IMR-90 (cell line): Measurements from ENCODE around the gene STX16. TPM values are rescaled to one million over a fixed set of nuclear protein-coding genes. Genes with fewer than 3 reads are reported as not detected.

Experiments
- ATAC-seq: fragments of 200-7000 bp; cut with Tn5 transposase; 2 replicates; pipeline ENCODE4 v1.9.1; 2020; ENCODE audit warnings: low read depth, mild to moderate bottlenecking, moderate library complexity
- BruUV-seq: library from RNA; stranded (reverse); fragments of 400-500 nt; replicated peaks from 2 replicates; lab custom pipeline; 2021; lab: Mats Ljungman, UMichigan
- CTCF ChIA-PET: fragments of 300-600 bp; formaldehyde crosslinking; extraction: SDS; loops from one replicate; lab custom pipeline; 2021; ENCODE audit warnings: antibody characterized with exemption; lab: Yijun Ruan, JAX
- POLR2A ChIA-PET: fragments of 300-600 bp; sonication (Branson Sonifier 250); formaldehyde crosslinking; loops from one replicate; lab custom pipeline; 2022; ENCODE audit warnings: antibody characterized with exemption; ENCODE audit not compliant: unreplicated experiment; lab: Charles Lee
- DNase-seq: peaks from one replicate; pipeline ENCODE4 v3.0.0; 2013
- H2AFZ ChIP-seq: replicated peaks from 2 replicates; pipeline ENCODE3; 2013; ENCODE audit warnings: low read length, mild to moderate bottlenecking; ENCODE audit not compliant: poor library complexity
- H2AK5ac ChIP-seq: 2 replicates; pipeline ENCODE4 v1.6.1; 2013; ENCODE audit warnings: low read depth, low read length, inconsistent platforms
- H2AK9ac ChIP-seq: replicated peaks from 2 replicates; pipeline ENCODE3; 2013; ENCODE audit warnings: mild to moderate bottlenecking, low read depth, low read length, moderate library complexity; ENCODE audit not compliant: poor library complexity
- H2BK120ac ChIP-seq: 2 replicates; pipeline ENCODE4 v1.6.1; 2013; ENCODE audit warnings: low read depth, low read length, inconsistent platforms
- H2BK15ac ChIP-seq: 3 replicates; pipeline ENCODE4 v1.6.1; 2013; ENCODE audit warnings: low read depth, low read length, inconsistent platforms
- H2BK20ac ChIP-seq: 2 replicates; pipeline ENCODE4 v1.6.1; 2013; ENCODE audit warnings: low read depth, mild to moderate bottlenecking, inconsistent platforms, low read length, moderate library complexity
- H2BK5ac ChIP-seq: 2 replicates; pipeline ENCODE4 v1.6.1; 2013; ENCODE audit warnings: mild to moderate bottlenecking, low read depth, low read length, inconsistent platforms; ENCODE audit not compliant: poor library complexity, severe bottlenecking
- H3K14ac ChIP-seq: replicated peaks from 2 replicates; pipeline ENCODE4 v1.6.1; 2013; ENCODE audit warnings: low read depth, low read length, inconsistent platforms
- H3K18ac ChIP-seq: 2 replicates; pipeline ENCODE4 v1.6.1; 2013; ENCODE audit warnings: low read depth, low read length, control low read depth
- H3K23ac ChIP-seq: 2 replicates; pipeline ENCODE4 v1.6.1; 2013; ENCODE audit warnings: low read depth, low read length, inconsistent platforms
- H3K27ac ChIP-seq: 2 replicates; pipeline ENCODE4 v1.5.1; 2013; ENCODE audit warnings: mild to moderate bottlenecking, control low read depth, low read length; ENCODE audit not compliant: insufficient read depth
- H3K27me3 ChIP-seq: 2 replicates; pipeline ENCODE4 v1.6.1; 2013; ENCODE audit warnings: low read length; ENCODE audit not compliant: control insufficient read depth, insufficient read depth
- H3K36me3 ChIP-seq: 2 replicates; pipeline ENCODE4 v1.6.1; 2013; ENCODE audit warnings: low read length, mixed read lengths; ENCODE audit not compliant: control insufficient read depth, insufficient read depth
- H3K4ac ChIP-seq: 2 replicates; pipeline ENCODE4 v1.6.1; 2013; ENCODE audit warnings: low read depth, low read length, inconsistent platforms
- H3K4me1 ChIP-seq: 2 replicates; pipeline ENCODE4 v1.6.1; 2013; ENCODE audit warnings: low read length, mixed read lengths; ENCODE audit not compliant: control insufficient read depth, insufficient read depth
- H3K4me2 ChIP-seq: 2 replicates; pipeline ENCODE4 v1.6.1; 2013; ENCODE audit warnings: low read depth, mild to moderate bottlenecking, control low read depth, low read length, moderate library complexity
- H3K4me3 ChIP-seq: 2 replicates; pipeline ENCODE4 v1.5.1; 2013; ENCODE audit warnings: low read depth, mild to moderate bottlenecking, control low read depth, low read length, moderate library complexity; ENCODE audit not compliant: insufficient read depth
- H3K56ac ChIP-seq: 2 replicates; pipeline ENCODE4 v1.6.1; 2013; ENCODE audit warnings: low read length, inconsistent platforms; ENCODE audit not compliant: insufficient read depth; ENCODE audit errors: extremely low read depth
- H3K79me1 ChIP-seq, 2 experiments: 2 replicates each; pipeline ENCODE4 v1.6.1; 2013; ENCODE audit warnings: low read length in 2 of 2, inconsistent platforms in 1 of 2, low read depth in 1 of 2
- H3K9ac ChIP-seq: 2 replicates; pipeline ENCODE4 v1.6.1; 2013; ENCODE audit warnings: low read depth, low read length, control low read depth
- H3K9me1 ChIP-seq: 2 replicates; pipeline ENCODE4 v1.6.1; 2013; ENCODE audit warnings: low read length, inconsistent platforms; ENCODE audit not compliant: insufficient read depth
- H3K9me3 ChIP-seq: 2 replicates; pipeline ENCODE4 v1.6.1; 2013; ENCODE audit warnings: low read length; ENCODE audit not compliant: control insufficient read depth, insufficient read depth
- H4K20me1 ChIP-seq: 2 replicates; pipeline ENCODE4 v1.6.1; 2013; ENCODE audit warnings: low read length, inconsistent platforms; ENCODE audit not compliant: insufficient read depth
- H4K5ac ChIP-seq: 2 replicates; pipeline ENCODE4 v1.6.1; 2013; ENCODE audit warnings: mild to moderate bottlenecking, low read depth, low read length, control low read depth
- H4K8ac ChIP-seq, 2 experiments: 2 replicates each; pipeline ENCODE4 v1.6.1; 2013; ENCODE audit warnings: low read depth in 2 of 2, low read length in 2 of 2, control low read depth in 1 of 2, inconsistent platforms in 1 of 2
- H4K91ac ChIP-seq: 2 replicates; pipeline ENCODE4 v1.6.1; 2013; ENCODE audit warnings: low read depth, low read length, inconsistent platforms; ENCODE audit not compliant: insufficient read depth
- CEBPB ChIP-seq: IDR thresholded peaks from 2 replicates; pipeline ENCODE4 v1.6.1; 2012; ENCODE audit warnings: low read depth, low read length, improper control_type of control experiment
- CHD1 ChIP-seq: IDR thresholded peaks from 2 replicates; pipeline ENCODE4 v1.6.1; 2012; ENCODE audit warnings: low read depth, low read length, improper control_type of control experiment
- CTCF ChIP-seq: conservative IDR thresholded peaks from 2 replicates; pipeline ENCODE4 v1.5.1; 2012; ENCODE audit warnings: mild to moderate bottlenecking, low read depth, low read length, improper control_type of control experiment
- MAFK ChIP-seq: IDR thresholded peaks from 2 replicates; pipeline ENCODE4 v1.6.1; 2012; ENCODE audit warnings: low read depth, low read length, improper control_type of control experiment
- MXI1 ChIP-seq: IDR thresholded peaks from 2 replicates; pipeline ENCODE4 v1.6.1; 2012; ENCODE audit warnings: low read depth, mild to moderate bottlenecking, low read length, moderate library complexity, borderline replicate concordance
- NFE2L2 ChIP-seq: fragments of 150-350 bp; IDR thresholded peaks from 2 replicates; pipeline ENCODE4 v1.6.1; 2016; ENCODE audit warnings: low read depth, mild to moderate bottlenecking, low read length
- POLR2A ChIP-seq: IDR thresholded peaks from 2 replicates; pipeline ENCODE4 v1.6.1; 2012; ENCODE audit warnings: mild to moderate bottlenecking, low read depth, low read length
- RAD21 ChIP-seq: IDR thresholded peaks from 2 replicates; pipeline ENCODE4 v1.6.1; 2012; ENCODE audit warnings: low read length, improper control_type of control experiment
- RCOR1 ChIP-seq: IDR thresholded peaks from 2 replicates; pipeline ENCODE4 v1.6.1; 2012; ENCODE audit warnings: mild to moderate bottlenecking, low read length, improper control_type of control experiment; ENCODE audit not compliant: insufficient replicate concordance
- RFX5 ChIP-seq: IDR thresholded peaks from 2 replicates; pipeline ENCODE4 v1.8.0; 2012; ENCODE audit warnings: low read depth, mild to moderate bottlenecking, low read length, moderate library complexity
- SMC3 ChIP-seq: fragments of 150-350 bp; IDR thresholded peaks from 2 replicates; pipeline ENCODE4 v1.6.1; 2016; ENCODE audit warnings: low read depth, mild to moderate bottlenecking, antibody characterized with exemption, low read length, moderate library complexity
- WGBS, 2 experiments: methylation state at CpG; one replicate each; pipeline versions ENCODE4 v1.1.5 to v1.1.7; 2013; ENCODE audit warnings: missing lambda C conversion rate in 2 of 2; ENCODE audit not compliant: insufficient read length in 1 of 2; ENCODE audit errors: extremely low coverage in 2 of 2; 5-methylcytosine and 5-hydroxymethylcytosine counted together
- dilution Hi-C: fragments of 300-500 bp; cut with HindIII; formaldehyde crosslinking; loops from one replicate; pipeline ENCODE4 v1.14.3; 2018; ENCODE audit warnings: low sequenced_read_pairs; ENCODE audit not compliant: unreplicated experiment
- in situ Hi-C: fragments of 300-500 bp; cut with MboI; formaldehyde crosslinking; loops from 3 replicates; pipeline ENCODE4 v1.14.3; 2019; ENCODE audit warnings: low sequenced_read_pairs, inconsistent platforms, mixed read lengths
- intact Hi-C: fragments of 100-400 bp; cut with micrococcal nuclease; formaldehyde crosslinking; loops from 2 replicates; pipeline ENCODE4 v1.10.0; 2022
- polyA plus RNA-seq, 3 experiments: library from polyadenylated mRNA; depleted of rRNA; stranded (reverse); fragments of >200 nt; gene quantifications; 2 replicates each; pipeline ENCODE4 v1.2.3, GENCODE V29; 2012; ENCODE audit warnings: low replicate concordance in 1 of 3
- total RNA-seq: library from RNA; depleted of rRNA; stranded (reverse); fragments of >200 nt; gene quantifications from 2 replicates; pipeline ENCODE4 v1.2.3, GENCODE V29; 2012
- TF ChIP-seq, protein P1 (sequence below): fragments of 150-350 bp; IDR thresholded peaks from 2 replicates; pipeline ENCODE4 v1.6.1; 2017; ENCODE audit warnings: mild to moderate bottlenecking, antibody characterized with exemption, low read length, low read depth
- TF ChIP-seq, protein P2 (sequence below): fragments of 150-350 bp; IDR thresholded peaks from 2 replicates; pipeline ENCODE4 v1.6.1; 2016; ENCODE audit warnings: low read depth, mild to moderate bottlenecking, low read length, moderate library complexity, borderline replicate concordance

STX16 gene
- total and polyA plus RNA-seq, 2 of the 4 experiments (the other 2 are of a cell fraction): 26.9 to 58.2 TPM

GRCh38 chr20:58634521-58635278 lies 16.4 kb upstream of the STX16 start:
- H2AK9ac ChIP-seq: peak overlapping the region; percentile 20
- H3K56ac ChIP-seq: no peak overlapping the region
- intact Hi-C loops: loop anchor here (5.0 kb wide), 1 partner anchor 122 kb away; no protein-coding TSS in a partner anchor
- peak overlapping the region; percentile 11; the same call in 1 of the 2 replicates for H3K4me2 ChIP-seq
- H4K5ac ChIP-seq: no peak overlapping the region
- H3K14ac ChIP-seq: peak overlapping the region; percentile 73
- peak; percentile 73 for ATAC-seq
- no peaks in the 10 kb centered on the region for H3K9me3 ChIP-seq
- no peaks in the 10 kb centered on the region; a peak in 1 of 4 replicates for H3K79me1 ChIP-seq
- dilution Hi-C loops: no loop called here
- in situ Hi-C loops: no loop called here
- peak overlapping the region; percentile 33 for H2BK5ac ChIP-seq
- WGBS, 2 experiments: 44% methylated on average over 10 of the region's 26 CpGs; no CpG with 5 or more reads in 1 of the 2 experiments
- peak overlapping the region; percentile 87 for H2AFZ ChIP-seq
- ChIA-PET POLR2A (no interaction called here), CTCF (interaction anchor here (0.7 kb wide), 1 partner anchor 13 kb away, joined by 4 read pairs; no protein-coding TSS in a partner anchor)
- H2BK15ac ChIP-seq: peak overlapping the region; percentile 98; the same call in 1 of the 3 replicates
- H3K4me3 ChIP-seq: no peak overlapping the region
- peak overlapping the region; percentile 62 for H4K8ac ChIP-seq
- H4K91ac ChIP-seq: peak overlapping the region; percentile 61
- H4K20me1 ChIP-seq: no peaks in the 10 kb centered on the region
- H2AK5ac ChIP-seq: peak overlapping the region; percentile 98
- H3K4ac ChIP-seq: peak overlapping the region; percentile 84
- no peak overlapping the region for H3K9ac ChIP-seq
- H3K4me1 ChIP-seq: peaks cover 16% of the 10 kb centered on the region
- H3K18ac ChIP-seq: no peak overlapping the region; the same call in 1 of the 2 replicates
- DNase-seq: peak; percentile 92
- H3K23ac ChIP-seq: peak overlapping the region; percentile 39; the same call in 1 of the 2 replicates
- peak overlapping the region; percentile 36 for H3K27ac ChIP-seq
- no TSS peak for BruUV-seq
- H2BK20ac ChIP-seq: peak overlapping the region; percentile 81; the same call in 1 of the 2 replicates
- no peaks in the 10 kb centered on the region for H3K27me3 ChIP-seq
- H3K36me3 ChIP-seq: no peaks in the 10 kb centered on the region
- H3K9me1 ChIP-seq: peaks cover 8% of the 10 kb centered on the region
- peak overlapping the region; percentile 79 for H2BK120ac ChIP-seq
- TF ChIP-seq, protein P1, sequence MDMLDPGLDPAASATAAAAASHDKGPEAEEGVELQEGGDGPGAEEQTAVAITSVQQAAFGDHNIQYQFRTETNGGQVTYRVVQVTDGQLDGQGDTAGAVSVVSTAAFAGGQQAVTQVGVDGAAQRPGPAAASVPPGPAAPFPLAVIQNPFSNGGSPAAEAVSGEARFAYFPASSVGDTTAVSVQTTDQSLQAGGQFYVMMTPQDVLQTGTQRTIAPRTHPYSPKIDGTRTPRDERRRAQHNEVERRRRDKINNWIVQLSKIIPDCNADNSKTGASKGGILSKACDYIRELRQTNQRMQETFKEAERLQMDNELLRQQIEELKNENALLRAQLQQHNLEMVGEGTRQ: peak; percentile 85
- 0 out of 2 replicates have a peak, but pooled peaks have one; percentile 15 for TF ChIP-seq RAD21
- TF ChIP-seq MAFK: no peak
- 0 out of 2 replicates have a peak, but pooled peaks have one; percentile 46 for TF ChIP-seq MXI1
- TF ChIP-seq RFX5: no peak
- no peak for TF ChIP-seq SMC3
- no peak for TF ChIP-seq NFE2L2
- peak; percentile 41; the same call in 1 of the 2 replicates for TF ChIP-seq CEBPB
- TF ChIP-seq CHD1: no peak
- no peak for TF ChIP-seq CTCF
- no peak for TF ChIP-seq RCOR1
- peak; percentile 33 for TF ChIP-seq POLR2A
- TF ChIP-seq, protein P2, sequence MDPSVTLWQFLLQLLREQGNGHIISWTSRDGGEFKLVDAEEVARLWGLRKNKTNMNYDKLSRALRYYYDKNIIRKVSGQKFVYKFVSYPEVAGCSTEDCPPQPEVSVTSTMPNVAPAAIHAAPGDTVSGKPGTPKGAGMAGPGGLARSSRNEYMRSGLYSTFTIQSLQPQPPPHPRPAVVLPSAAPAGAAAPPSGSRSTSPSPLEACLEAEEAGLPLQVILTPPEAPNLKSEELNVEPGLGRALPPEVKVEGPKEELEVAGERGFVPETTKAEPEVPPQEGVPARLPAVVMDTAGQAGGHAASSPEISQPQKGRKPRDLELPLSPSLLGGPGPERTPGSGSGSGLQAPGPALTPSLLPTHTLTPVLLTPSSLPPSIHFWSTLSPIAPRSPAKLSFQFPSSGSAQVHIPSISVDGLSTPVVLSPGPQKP: no peak
